ENCODE results near the gene SERINC1.
A peak's percentile ranks its signal among the peaks of the same experiment; 100 is the strongest.
"Not testable (repeated sequence)": the region's sequence is repeated elsewhere in the genome, so short reads cannot be mapped to it uniquely, and the experiment has no call there.

SERINC1 gene

GRCh38 chr6:122471107-122472021 lies at the start of gene SERINC1:
SERINC1 (minus strand) TSS chr6:122471807; CDS start chr6:122471737, 70 bp downstream.
- DNase-seq: peak; percentile 97

GRCh38 chr6:122511193-122511924 lies 39.8 kb upstream of the SERINC1 start:
- no peak for DNase-seq

GRCh38 chr6:122505170-122505569 lies 33.6 kb upstream of the SERINC1 start:
- not testable (repeated sequence) for DNase-seq

- no peak for DNase-seq
Observed at GRCh38 chr6:122501475-122501874, 29.9 kb upstream of the SERINC1 start.

- DNase-seq: no peak
Observed at GRCh38 chr6:122495612-122496011, 24.0 kb upstream of the SERINC1 start.

GRCh38 chr6:122494665-122495272 lies 23.2 kb upstream of the SERINC1 start:
- no peak for DNase-seq

- peak; percentile 78 for DNase-seq
Observed at GRCh38 chr6:122491919-122492555, 20.4 kb upstream of the SERINC1 start.

GRCh38 chr6:122490607-122491006 lies 19.0 kb upstream of the SERINC1 start:
- no peak for DNase-seq

GRCh38 chr6:122484760-122485159 lies 13.2 kb upstream of the SERINC1 start:
- DNase-seq: no peak

GRCh38 chr6:122482750-122483080 lies 11.1 kb upstream of the SERINC1 start:
- DNase-seq: no peak

GRCh38 chr6:122476131-122476530 lies 4.5 kb upstream of the SERINC1 start:
- no peak for DNase-seq

- no peak for DNase-seq
Observed at GRCh38 chr6:122472022-122472340, 374 bp upstream of the SERINC1 start.

GRCh38 chr6:122461885-122462284 lies 9.7 kb downstream of the SERINC1 start:
- DNase-seq: no peak

- not testable (repeated sequence) for DNase-seq
Observed at GRCh38 chr6:122459865-122460416, 11.7 kb downstream of the SERINC1 start.

GRCh38 chr6:122459240-122459639 lies 12.4 kb downstream of the SERINC1 start:
- DNase-seq: no peak

- no peak for DNase-seq
Observed at GRCh38 chr6:122458087-122458486, 13.5 kb downstream of the SERINC1 start.

GRCh38 chr6:122455116-122455515 lies 16.5 kb downstream of the SERINC1 start:
- not testable (repeated sequence) for DNase-seq

GRCh38 chr6:122454673-122455072 lies 16.9 kb downstream of the SERINC1 start:
- DNase-seq: no peak

GRCh38 chr6:122452509-122452908 lies 19.1 kb downstream of the SERINC1 start:
- no peak for DNase-seq

GRCh38 chr6:122449069-122449468 lies 22.5 kb downstream of the SERINC1 start:
- DNase-seq: no peak

- no peak for DNase-seq
Observed at GRCh38 chr6:122445274-122445673, 26.3 kb downstream of the SERINC1 start.

- DNase-seq: no peak
Observed at GRCh38 chr6:122438975-122439374, 32.6 kb downstream of the SERINC1 start.

GRCh38 chr6:122432816-122433215 lies 38.8 kb downstream of the SERINC1 start:
- DNase-seq: no peak

Data from right hindlimb (tissue), 1 donor.